ENCODE data around the gene NBL1. TPM values are rescaled to one million over a fixed set of nuclear protein-coding genes. Genes with fewer than 3 reads are reported as not detected.

The NBL1 gene
- total and polyA plus RNA-seq, 9 of the 15 experiments (the other 6 are each of a cell fraction or from before 2014, with no cell fraction given) = 0.10 to 3.7 (median 1.8) TPM; not detected in 1

DNA sequence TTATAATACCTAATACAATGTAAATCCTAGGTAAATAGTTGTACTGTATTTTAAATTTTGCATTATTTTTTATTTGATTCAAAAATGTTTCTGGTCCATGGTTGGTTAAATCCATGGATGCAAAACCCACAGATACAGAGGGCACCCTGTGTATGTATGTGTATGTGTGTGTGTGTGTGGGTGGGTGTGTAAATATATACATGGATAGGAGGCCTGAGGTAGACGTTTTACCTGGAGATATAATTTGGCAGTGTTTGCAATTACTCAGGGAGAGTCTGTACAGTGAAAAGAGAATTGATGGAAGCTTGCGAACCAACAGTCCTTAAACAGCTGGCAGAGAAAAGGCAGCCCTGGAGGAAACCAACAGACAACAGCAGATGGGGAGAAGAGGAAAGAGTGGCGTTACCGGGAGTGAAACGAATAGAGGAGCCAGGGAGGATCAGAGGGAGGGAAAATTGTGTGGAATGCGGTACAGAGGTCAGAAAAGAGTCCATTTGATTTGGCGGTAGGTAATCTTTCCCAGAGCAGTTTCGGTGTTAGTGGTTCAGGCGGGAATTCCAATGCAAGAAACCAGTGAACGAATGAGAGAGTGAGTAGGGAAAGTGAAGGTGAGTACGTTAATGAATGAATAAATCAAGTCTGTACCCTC lies 47.9 kb upstream of the NBL1 start (continued):
- TF ChIP-seq, protein P1, sequence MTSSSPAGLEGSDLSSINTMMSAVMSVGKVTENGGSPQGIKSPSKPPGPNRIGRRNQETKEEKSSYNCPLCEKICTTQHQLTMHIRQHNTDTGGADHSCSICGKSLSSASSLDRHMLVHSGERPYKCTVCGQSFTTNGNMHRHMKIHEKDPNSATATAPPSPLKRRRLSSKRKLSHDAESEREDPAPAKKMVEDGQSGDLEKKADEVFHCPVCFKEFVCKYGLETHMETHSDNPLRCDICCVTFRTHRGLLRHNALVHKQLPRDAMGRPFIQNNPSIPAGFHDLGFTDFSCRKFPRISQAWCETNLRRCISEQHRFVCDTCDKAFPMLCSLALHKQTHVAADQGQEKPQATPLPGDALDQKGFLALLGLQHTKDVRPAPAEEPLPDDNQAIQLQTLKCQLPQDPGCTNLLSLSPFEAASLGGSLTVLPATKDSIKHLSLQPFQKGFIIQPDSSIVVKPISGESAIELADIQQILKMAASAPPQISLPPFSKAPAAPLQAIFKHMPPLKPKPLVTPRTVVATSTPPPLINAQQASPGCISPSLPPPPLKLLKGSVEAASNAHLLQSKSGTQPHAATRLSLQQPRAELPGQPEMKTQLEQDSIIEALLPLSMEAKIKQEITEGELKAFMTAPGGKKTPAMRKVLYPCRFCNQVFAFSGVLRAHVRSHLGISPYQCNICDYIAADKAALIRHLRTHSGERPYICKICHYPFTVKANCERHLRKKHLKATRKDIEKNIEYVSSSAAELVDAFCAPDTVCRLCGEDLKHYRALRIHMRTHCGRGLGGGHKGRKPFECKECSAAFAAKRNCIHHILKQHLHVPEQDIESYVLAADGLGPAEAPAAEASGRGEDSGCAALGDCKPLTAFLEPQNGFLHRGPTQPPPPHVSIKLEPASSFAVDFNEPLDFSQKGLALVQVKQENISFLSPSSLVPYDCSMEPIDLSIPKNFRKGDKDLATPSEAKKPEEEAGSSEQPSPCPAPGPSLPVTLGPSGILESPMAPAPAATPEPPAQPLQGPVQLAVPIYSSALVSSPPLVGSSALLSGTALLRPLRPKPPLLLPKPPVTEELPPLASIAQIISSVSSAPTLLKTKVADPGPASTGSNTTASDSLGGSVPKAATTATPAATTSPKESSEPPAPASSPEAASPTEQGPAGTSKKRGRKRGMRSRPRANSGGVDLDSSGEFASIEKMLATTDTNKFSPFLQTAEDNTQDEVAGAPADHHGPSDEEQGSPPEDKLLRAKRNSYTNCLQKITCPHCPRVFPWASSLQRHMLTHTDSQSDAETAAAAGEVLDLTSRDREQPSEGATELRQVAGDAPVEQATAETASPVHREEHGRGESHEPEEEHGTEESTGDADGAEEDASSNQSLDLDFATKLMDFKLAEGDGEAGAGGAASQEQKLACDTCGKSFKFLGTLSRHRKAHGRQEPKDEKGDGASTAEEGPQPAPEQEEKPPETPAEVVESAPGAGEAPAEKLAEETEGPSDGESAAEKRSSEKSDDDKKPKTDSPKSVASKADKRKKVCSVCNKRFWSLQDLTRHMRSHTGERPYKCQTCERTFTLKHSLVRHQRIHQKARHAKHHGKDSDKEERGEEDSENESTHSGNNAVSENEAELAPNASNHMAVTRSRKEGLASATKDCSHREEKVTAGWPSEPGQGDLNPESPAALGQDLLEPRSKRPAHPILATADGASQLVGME (CRISPR knock-in tag; IDR thresholded peaks at IDR 0.05) = no peak
- TF ChIP-seq, protein P2, sequence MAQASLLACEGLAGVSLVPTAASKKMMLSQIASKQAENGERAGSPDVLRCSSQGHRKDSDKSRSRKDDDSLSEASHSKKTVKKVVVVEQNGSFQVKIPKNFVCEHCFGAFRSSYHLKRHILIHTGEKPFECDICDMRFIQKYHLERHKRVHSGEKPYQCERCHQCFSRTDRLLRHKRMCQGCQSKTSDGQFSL (CRISPR knock-in tag; IDR thresholded peaks at IDR 0.05) = no peak
- TF ChIP-seq, protein P2 (tag; IDR thresholded peaks at IDR 0.05) = no peak
- peak; percentile 59 for TF ChIP-seq NCOA1 (IDR thresholded peaks at IDR 0.05; ENCODE audit: low read depth)
- TF ChIP-seq, protein P3, sequence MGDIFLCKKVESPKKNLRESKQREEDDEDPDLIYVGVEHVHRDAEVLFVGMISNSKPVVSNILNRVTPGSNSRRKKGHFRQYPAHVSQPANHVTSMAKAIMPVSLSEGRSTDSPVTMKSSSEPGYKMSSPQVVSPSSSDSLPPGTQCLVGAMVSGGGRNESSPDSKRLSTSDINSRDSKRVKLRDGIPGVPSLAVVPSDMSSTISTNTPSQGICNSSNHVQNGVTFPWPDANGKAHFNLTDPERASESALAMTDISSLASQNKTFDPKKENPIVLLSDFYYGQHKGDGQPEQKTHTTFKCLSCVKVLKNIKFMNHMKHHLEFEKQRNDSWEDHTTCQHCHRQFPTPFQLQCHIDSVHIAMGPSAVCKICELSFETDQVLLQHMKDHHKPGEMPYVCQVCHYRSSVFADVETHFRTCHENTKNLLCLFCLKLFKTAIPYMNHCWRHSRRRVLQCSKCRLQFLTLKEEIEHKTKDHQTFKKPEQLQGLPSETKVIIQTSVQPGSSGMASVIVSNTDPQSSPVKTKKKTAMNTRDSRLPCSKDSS (IDR thresholded peaks at IDR 0.05; ENCODE audit: low read depth, partially characterized antibody) = no peak
- TF ChIP-seq THRA (IDR thresholded peaks at IDR 0.05) = no peak
- peak; percentile 33; the same call in 1 of the 2 replicates for TF ChIP-seq EP400 (IDR thresholded peaks at IDR 0.05)
- TF ChIP-seq POLR2G (IDR thresholded peaks at IDR 0.05; ENCODE audit: low read depth, low read length) = no peak
- no peak for TF ChIP-seq ZNF830 (CRISPR knock-in tag; IDR thresholded peaks at IDR 0.05)
- TF ChIP-seq HDAC2 (IDR thresholded peaks at IDR 0.05) = 0 out of 2 replicates have a peak, but pooled peaks have one; percentile 84
- no peak for TF ChIP-seq ZNF184 (CRISPR knock-in tag; IDR thresholded peaks at IDR 0.05)
- TF ChIP-seq TARDBP (IDR thresholded peaks at IDR 0.05) = peak; percentile 57; the same call in 1 of the 2 replicates
- TF ChIP-seq ZNF408 (CRISPR knock-in tag; IDR thresholded peaks at IDR 0.05; ENCODE audit: low read depth) = no peak
- no peak for TF ChIP-seq ZNF217 (CRISPR knock-in tag; IDR thresholded peaks at IDR 0.05)
- no peak for TF ChIP-seq TFAM (CRISPR knock-in tag; conservative IDR thresholded peaks at IDR 0.05)
- TF ChIP-seq RUNX1 (IDR thresholded peaks at IDR 0.05; ENCODE audit: low read depth) = no peak
- no peak for TF ChIP-seq RBM25 (IDR thresholded peaks at IDR 0.05; ENCODE audit: low read depth, low read length, severe bottlenecking)
- TF ChIP-seq ETV1 (tag; conservative IDR thresholded peaks at IDR 0.05; ENCODE audit: low read depth) = no peak
- no peak for TF ChIP-seq RB1 (IDR thresholded peaks at IDR 0.05; ENCODE audit: low read depth)
- no peak for TF ChIP-seq RBFOX2 (IDR thresholded peaks at IDR 0.05; ENCODE audit: low read depth, low read length)
